ENCODE measurements around the gene GRAP2. TPM values are rescaled to one million over a fixed set of nuclear protein-coding genes. Genes with fewer than 3 reads are reported as not detected.
"Not testable (repeated sequence)": the region's sequence is repeated elsewhere in the genome, so short reads cannot be mapped to it uniquely, and the experiment has no call there.

The GRAP2 gene
- total and polyA plus RNA-seq, 8 donors, result 0.45 to 29.1 (median 3.0) TPM; not detected in 2

DNA sequence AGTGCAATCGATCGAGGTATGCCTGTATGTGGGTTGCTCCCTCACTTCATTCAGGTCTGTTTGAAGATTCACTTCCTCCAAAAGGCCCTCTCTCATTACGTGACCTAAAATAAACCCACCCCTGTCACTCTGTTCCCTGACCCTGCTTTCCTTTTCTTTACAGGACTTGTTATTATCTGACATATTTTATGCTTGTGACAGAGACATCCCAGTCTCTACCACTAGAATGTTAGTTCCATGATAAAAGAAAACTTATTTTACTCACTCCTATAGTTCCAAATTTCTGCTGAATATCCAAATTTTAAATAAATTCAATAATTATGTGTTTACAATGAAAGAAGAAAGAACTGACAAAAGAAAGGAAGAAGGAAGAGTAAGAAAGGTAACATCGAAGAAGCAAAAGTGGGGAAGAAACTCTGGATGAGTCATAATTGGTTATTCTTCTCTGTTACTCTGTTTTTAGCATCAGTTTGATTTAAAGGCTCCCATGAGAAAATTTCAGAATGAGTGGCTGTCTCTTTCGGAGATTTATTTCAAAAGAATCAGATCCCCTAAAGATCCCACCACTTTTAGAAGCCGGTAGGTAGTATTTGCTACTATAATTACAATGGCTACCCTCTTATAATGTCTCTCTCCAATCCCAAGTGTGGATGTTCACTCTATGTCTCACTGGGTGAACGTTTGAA lies 40.8 kb upstream of the GRAP2 start:
- no peaks in the 10 kb centered on the region for H3K9me3 ChIP-seq
- no peaks in the 10 kb centered on the region for H3K36me3 ChIP-seq
- 59 to 65% (median 62%) methylated on average over 7 of the region's 7 CpGs for WGBS, 5 donors
- intact Hi-C loops (cut with DNase I; ENCODE audit: low total_unique reads), result no loop called here
- no peak overlapping the region for H3K4me3 ChIP-seq
- H3K27me3 ChIP-seq, result peaks cover 0 to 7% (median 0%) of the 10 kb centered on the region in 3 donors
- H3K27ac ChIP-seq, result no peak overlapping the region
- no peak for DNase-seq
- TF ChIP-seq POLR2A (IDR thresholded peaks at IDR 0.05) (no peak), POLR2AphosphoS5 (IDR thresholded peaks at IDR 0.05) (no peak)
- no peaks in the 10 kb centered on the region for H3K4me1 ChIP-seq

DNA sequence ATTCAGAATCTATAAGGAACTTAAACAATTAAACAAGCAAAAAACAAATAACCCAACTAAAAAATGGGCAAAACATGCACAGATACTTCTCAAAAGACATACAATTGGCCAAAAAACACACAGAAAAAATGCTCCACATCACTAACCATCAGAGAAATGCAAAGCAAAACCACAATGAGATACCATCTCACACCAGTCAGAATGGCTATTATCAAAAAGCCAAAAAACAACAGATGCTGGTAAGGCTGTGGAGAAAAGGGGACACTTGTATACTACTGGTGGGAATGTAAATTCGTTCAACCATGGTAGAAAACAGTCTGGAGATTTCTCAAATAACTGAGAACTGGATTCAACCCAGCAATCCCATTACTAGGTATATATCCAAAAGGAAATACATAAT lies 32.1 kb upstream of the GRAP2 start:
- Histone ChIP-seq H3K9me3 (no peaks in the 10 kb centered on the region), H3K4me1 (no peaks in the 10 kb centered on the region), H3K4me3 (no peak overlapping the region), H3K36me3 (no peaks in the 10 kb centered on the region), H3K27me3 (no peaks in the 10 kb centered on the region), H3K27ac (no peak overlapping the region)
- no peak for TF ChIP-seq EP300 (IDR thresholded peaks at IDR 0.05)
- TF ChIP-seq POLR2A (IDR thresholded peaks at IDR 0.05), result no peak
- TF ChIP-seq, protein P1, sequence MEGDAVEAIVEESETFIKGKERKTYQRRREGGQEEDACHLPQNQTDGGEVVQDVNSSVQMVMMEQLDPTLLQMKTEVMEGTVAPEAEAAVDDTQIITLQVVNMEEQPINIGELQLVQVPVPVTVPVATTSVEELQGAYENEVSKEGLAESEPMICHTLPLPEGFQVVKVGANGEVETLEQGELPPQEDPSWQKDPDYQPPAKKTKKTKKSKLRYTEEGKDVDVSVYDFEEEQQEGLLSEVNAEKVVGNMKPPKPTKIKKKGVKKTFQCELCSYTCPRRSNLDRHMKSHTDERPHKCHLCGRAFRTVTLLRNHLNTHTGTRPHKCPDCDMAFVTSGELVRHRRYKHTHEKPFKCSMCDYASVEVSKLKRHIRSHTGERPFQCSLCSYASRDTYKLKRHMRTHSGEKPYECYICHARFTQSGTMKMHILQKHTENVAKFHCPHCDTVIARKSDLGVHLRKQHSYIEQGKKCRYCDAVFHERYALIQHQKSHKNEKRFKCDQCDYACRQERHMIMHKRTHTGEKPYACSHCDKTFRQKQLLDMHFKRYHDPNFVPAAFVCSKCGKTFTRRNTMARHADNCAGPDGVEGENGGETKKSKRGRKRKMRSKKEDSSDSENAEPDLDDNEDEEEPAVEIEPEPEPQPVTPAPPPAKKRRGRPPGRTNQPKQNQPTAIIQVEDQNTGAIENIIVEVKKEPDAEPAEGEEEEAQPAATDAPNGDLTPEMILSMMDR (IDR thresholded peaks at IDR 0.05), result no peak
- TF ChIP-seq POLR2AphosphoS5 (IDR thresholded peaks at IDR 0.05), result no peak
- intact Hi-C loops (cut with DNase I; ENCODE audit: low total_unique reads), result no loop called here
- no peak for DNase-seq
- WGBS, 5 donors, result 22 to 56% (median 53%) methylated on average over 1 of the region's 1 CpG

DNA sequence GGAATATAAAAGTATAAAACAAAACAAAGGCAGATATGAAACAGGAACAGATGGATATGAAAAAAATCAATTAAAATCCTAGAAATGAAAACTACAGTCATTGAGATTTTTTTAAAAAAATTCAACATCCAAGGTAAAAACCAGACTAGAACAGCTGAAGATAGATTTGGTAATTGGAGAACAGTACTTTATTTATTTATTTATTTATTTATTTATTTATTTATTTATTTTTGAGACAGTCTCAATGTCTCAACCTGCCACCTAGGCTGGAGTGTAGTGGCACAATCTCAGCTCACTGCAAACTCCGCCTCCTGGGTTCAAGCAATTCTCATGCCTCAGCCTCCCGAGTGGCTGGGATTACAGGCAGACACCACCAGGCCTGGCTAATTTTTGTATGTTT lies 31.1 kb upstream of the GRAP2 start:
- H3K27ac ChIP-seq; DNase-seq; H3K27me3 ChIP-seq; intact Hi-C loops (cut with DNase I; ENCODE audit: low total_unique reads); H3K4me3 ChIP-seq; H3K9me3 ChIP-seq; H3K36me3 ChIP-seq; H3K4me1 ChIP-seq: not testable (repeated sequence)
- 89 to 97% (median 96%) methylated on average over 2 of the region's 2 CpGs for WGBS, 5 donors

DNA sequence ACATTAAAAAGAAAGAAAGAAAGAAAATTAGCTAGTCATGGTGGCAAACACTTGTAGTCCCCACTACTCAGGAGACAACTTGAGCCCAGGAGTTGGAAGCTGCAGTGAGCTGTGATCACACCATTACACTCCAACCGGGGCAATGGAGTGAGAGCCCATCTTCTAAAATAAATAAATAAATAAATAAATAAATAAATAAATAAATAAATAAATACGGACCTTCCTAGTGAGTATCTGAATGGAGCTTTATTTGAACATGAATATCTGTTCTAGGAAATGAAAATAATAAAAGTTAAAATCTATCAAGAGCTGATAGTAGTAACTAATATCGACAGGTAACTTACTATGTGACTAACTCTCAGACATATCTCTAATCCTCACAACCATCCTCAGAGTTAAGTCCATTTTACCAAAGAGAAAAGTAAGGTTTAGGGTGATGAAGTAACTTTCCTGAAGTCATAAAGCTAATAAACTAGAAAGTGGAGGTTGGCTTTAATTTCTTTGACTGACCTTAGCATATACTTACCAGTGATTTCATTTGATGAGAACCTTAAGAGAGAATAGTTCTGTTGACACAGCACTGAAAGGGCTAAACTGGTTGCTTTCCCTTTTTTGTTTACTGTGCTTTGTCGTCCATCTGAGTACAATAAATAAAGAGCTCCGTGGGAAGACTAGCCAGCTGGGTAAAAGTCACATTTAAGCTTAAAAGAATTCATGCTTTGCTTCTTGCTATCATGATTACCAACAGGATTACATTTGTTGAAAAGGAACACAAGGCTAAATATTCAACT lies 29.7 kb upstream of the GRAP2 start:
- Histone ChIP-seq H3K9me3 (no peaks in the 10 kb centered on the region), H3K4me1 (no peaks in the 10 kb centered on the region), H3K36me3 (no peaks in the 10 kb centered on the region), H3K27me3 (no peaks in the 10 kb centered on the region), H3K27ac (no peak overlapping the region), H3K4me3 (no peak overlapping the region)
- no peak for TF ChIP-seq POLR2A (IDR thresholded peaks at IDR 0.05)
- TF ChIP-seq EP300 (IDR thresholded peaks at IDR 0.05), result no peak
- TF ChIP-seq, protein P1 (IDR thresholded peaks at IDR 0.05), result no peak
- TF ChIP-seq POLR2AphosphoS5 (IDR thresholded peaks at IDR 0.05), result no peak
- 48 to 56% (median 52%) methylated on average over 5 of the region's 5 CpGs for WGBS, 5 donors
- peak in 1 of 2 donors; percentile 3 for DNase-seq
- intact Hi-C loops (cut with DNase I; ENCODE audit: low total_unique reads), result no loop called here

DNA sequence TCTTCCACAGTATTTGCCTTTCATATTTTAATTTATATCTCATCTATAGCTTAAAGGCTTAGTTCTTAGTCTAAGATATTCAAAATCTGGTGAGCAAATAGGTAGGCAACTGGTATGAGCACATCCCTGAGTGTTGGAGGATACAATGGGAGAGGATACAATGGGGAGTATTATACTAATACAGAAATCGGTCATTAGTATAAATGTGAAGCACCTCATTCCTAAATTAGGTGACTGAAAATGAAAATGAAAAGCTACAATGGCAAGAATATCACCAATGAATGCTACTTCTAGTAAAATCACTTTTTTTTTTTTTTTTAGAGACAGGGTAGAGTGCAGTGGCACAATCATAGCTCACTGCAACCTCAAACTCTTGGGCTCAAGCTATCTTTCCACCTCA lies 28.3 kb upstream of the GRAP2 start:
- TF ChIP-seq, protein P1 (IDR thresholded peaks at IDR 0.05), result no peak
- no peak for TF ChIP-seq EP300 (IDR thresholded peaks at IDR 0.05)
- TF ChIP-seq POLR2A (IDR thresholded peaks at IDR 0.05), result no peak
- TF ChIP-seq POLR2AphosphoS5 (IDR thresholded peaks at IDR 0.05), result no peak
- no peak for DNase-seq

More for the DNA sequence above, 28.3 kb upstream of the GRAP2 start:
- no peaks in the 10 kb centered on the region for H3K4me1 ChIP-seq
- intact Hi-C loops (cut with DNase I; ENCODE audit: low total_unique reads), result no loop called here
- H3K27ac ChIP-seq, result no peak overlapping the region
- H3K36me3 ChIP-seq, result no peaks in the 10 kb centered on the region
- H3K4me3 ChIP-seq, result no peak overlapping the region
- no peaks in the 10 kb centered on the region for H3K27me3 ChIP-seq
- no peaks in the 10 kb centered on the region for H3K9me3 ChIP-seq
- WGBS, 5 donors, result 76 to 100% (median 87%) methylated on average over 1 of the region's 1 CpG

Data from stomach (tissue), 9 donors.